ENCODE data around the gene KRTAP4-3. TPM values are rescaled to one million over a fixed set of nuclear protein-coding genes. Genes with fewer than 3 reads are reported as not detected.
"Not testable (repeated sequence)": the region's sequence is repeated elsewhere in the genome, so short reads cannot be mapped to it uniquely, and the experiment has no call there.

KRTAP4-3 gene
- total RNA-seq, 1 experiment from 2014 or later, result not detected

DNA sequence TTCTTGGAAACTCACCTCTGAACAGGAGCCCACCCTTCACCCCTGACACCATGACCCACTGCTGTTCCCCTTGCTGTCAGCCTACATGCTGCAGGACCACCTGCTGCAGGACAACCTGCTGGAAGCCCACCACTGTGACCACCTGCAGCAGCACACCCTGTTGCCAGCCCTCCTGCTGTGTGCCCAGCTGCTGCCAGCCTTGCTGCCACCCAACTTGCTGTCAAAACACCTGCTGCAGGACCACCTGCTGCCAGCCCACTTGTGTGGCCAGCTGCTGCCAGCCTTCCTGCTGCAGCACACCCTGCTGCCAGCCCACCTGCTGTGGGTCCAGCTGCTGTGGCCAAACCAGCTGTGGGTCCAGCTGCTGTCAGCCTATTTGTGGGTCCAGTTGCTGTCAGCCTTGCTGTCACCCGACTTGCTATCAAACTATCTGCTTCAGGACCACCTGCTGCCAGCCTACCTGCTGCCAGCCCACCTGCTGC is 21.9 kb upstream of the KRTAP4-3 start, which contains the start of gene KRTAP9-1:
Gene KRTAP9-1 (plus strand): TSS at position 51 of the 482 bp plus-strand sequence. CDS start 0 bp downstream, at position 51.
- intact Hi-C loops (cut with micrococcal nuclease; ENCODE audit: unreplicated experiment); POLR2A ChIA-PET; BruUV-seq (replicated peaks); in situ Hi-C loops (cut with HindIII; ENCODE audit: low pct_unique_long_range_greater_than_20kb, low sequenced_read_pairs); ATAC-seq; H3K27ac ChIP-seq (ENCODE audit: low read length); CTCF ChIA-PET; H3K27me3 ChIP-seq (ENCODE audit: control insufficient read depth, insufficient read depth, low read length); DNase-seq (ENCODE audit: low read depth, low spot score); H3K36me3 ChIP-seq (ENCODE audit: control insufficient read depth, insufficient read depth, low read length); H3K4me1 ChIP-seq (ENCODE audit: control insufficient read depth, insufficient read depth, low read length); H3K4me3 ChIP-seq (ENCODE audit: low read depth in 2 of 2, low read length in 2 of 2); H3K9me3 ChIP-seq (ENCODE audit: control insufficient read depth, insufficient read depth, low read depth, low read length): not testable (repeated sequence)

- ATAC-seq, result no peak
- H3K9me3 ChIP-seq (ENCODE audit: control insufficient read depth, insufficient read depth, low read depth, low read length), result no peaks in the 10 kb centered on the region
- CTCF ChIA-PET, result no interaction called here
- BruUV-seq (replicated peaks), result no TSS peak
- H3K27me3 ChIP-seq (ENCODE audit: control insufficient read depth, insufficient read depth, low read length), result peaks cover 6% of the 10 kb centered on the region
- in situ Hi-C loops (cut with HindIII; ENCODE audit: low pct_unique_long_range_greater_than_20kb, low sequenced_read_pairs) (no loop called here), intact Hi-C loops (cut with micrococcal nuclease; ENCODE audit: unreplicated experiment) (no loop called here)
- H3K27ac ChIP-seq (ENCODE audit: low read length), result no peak overlapping the region
- POLR2A ChIA-PET, result no interaction called here
- H3K4me3 ChIP-seq (ENCODE audit: low read depth in 2 of 2, low read length in 2 of 2), result no peak overlapping the region
- H3K36me3 ChIP-seq (ENCODE audit: control insufficient read depth, insufficient read depth, low read length), result no peaks in the 10 kb centered on the region
- TF ChIP-seq, protein P1, sequence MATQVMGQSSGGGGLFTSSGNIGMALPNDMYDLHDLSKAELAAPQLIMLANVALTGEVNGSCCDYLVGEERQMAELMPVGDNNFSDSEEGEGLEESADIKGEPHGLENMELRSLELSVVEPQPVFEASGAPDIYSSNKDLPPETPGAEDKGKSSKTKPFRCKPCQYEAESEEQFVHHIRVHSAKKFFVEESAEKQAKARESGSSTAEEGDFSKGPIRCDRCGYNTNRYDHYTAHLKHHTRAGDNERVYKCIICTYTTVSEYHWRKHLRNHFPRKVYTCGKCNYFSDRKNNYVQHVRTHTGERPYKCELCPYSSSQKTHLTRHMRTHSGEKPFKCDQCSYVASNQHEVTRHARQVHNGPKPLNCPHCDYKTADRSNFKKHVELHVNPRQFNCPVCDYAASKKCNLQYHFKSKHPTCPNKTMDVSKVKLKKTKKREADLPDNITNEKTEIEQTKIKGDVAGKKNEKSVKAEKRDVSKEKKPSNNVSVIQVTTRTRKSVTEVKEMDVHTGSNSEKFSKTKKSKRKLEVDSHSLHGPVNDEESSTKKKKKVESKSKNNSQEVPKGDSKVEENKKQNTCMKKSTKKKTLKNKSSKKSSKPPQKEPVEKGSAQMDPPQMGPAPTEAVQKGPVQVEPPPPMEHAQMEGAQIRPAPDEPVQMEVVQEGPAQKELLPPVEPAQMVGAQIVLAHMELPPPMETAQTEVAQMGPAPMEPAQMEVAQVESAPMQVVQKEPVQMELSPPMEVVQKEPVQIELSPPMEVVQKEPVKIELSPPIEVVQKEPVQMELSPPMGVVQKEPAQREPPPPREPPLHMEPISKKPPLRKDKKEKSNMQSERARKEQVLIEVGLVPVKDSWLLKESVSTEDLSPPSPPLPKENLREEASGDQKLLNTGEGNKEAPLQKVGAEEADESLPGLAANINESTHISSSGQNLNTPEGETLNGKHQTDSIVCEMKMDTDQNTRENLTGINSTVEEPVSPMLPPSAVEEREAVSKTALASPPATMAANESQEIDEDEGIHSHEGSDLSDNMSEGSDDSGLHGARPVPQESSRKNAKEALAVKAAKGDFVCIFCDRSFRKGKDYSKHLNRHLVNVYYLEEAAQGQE (IDR thresholded peaks at IDR 0.05; ENCODE audit: insufficient read depth in 1 of 2, low read depth in 2 of 2, low read length in 1 of 2), result 0 out of 4 replicates have a peak, but pooled peaks have one; percentile 39
- TF ChIP-seq, protein P2, sequence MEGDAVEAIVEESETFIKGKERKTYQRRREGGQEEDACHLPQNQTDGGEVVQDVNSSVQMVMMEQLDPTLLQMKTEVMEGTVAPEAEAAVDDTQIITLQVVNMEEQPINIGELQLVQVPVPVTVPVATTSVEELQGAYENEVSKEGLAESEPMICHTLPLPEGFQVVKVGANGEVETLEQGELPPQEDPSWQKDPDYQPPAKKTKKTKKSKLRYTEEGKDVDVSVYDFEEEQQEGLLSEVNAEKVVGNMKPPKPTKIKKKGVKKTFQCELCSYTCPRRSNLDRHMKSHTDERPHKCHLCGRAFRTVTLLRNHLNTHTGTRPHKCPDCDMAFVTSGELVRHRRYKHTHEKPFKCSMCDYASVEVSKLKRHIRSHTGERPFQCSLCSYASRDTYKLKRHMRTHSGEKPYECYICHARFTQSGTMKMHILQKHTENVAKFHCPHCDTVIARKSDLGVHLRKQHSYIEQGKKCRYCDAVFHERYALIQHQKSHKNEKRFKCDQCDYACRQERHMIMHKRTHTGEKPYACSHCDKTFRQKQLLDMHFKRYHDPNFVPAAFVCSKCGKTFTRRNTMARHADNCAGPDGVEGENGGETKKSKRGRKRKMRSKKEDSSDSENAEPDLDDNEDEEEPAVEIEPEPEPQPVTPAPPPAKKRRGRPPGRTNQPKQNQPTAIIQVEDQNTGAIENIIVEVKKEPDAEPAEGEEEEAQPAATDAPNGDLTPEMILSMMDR (IDR thresholded peaks at IDR 0.05), result no peak
- H3K4me1 ChIP-seq (ENCODE audit: control insufficient read depth, insufficient read depth, low read length), result no peaks in the 10 kb centered on the region
- no peak for DNase-seq (ENCODE audit: low read depth, low spot score)
Measured at GRCh38 chr17:41186872-41187271, 18.9 kb upstream of the KRTAP4-3 start.

DNA sequence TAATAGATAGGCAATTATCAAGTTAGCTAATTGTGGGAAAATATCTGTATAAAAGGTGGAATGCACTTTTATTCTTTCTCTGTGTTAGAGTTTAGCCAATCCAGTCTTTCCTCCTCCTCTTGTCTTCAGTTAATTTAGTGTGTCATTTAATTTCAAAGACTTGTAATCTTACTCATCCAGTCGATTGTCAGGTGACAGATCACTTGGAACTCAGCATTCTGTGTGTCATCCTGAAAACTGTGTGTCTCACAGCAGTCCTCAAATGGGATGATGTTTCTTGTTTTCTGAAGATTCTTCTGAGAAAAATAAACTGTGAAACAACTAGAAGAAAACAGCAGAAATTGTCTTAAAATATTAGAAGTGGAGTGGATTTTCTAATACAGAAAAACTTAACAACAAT is 17.0 kb upstream of the KRTAP4-3 start:
- TF ChIP-seq, protein P1 (IDR thresholded peaks at IDR 0.05; ENCODE audit: insufficient read depth in 1 of 2, low read depth in 2 of 2, low read length in 1 of 2), result no peak
- no peak for TF ChIP-seq SIN3A (IDR thresholded peaks at IDR 0.05; ENCODE audit: borderline replicate concordance, insufficient read depth, low read depth, low read length)
- TF ChIP-seq POLR2AphosphoS5 (IDR thresholded peaks at IDR 0.05; ENCODE audit: low read depth, low read length), result no peak
- no peak for TF ChIP-seq TCF7L2 (IDR thresholded peaks at IDR 0.05; ENCODE audit: low read depth, low read length)
- TF ChIP-seq, protein P2 (IDR thresholded peaks at IDR 0.05), result no peak
- Histone ChIP-seq H3K27ac (ENCODE audit: low read length) (no peak overlapping the region), H3K9me3 (ENCODE audit: control insufficient read depth, insufficient read depth, low read depth, low read length) (no peaks in the 10 kb centered on the region), H3K36me3 (ENCODE audit: control insufficient read depth, insufficient read depth, low read length) (no peaks in the 10 kb centered on the region), H3K4me1 (ENCODE audit: control insufficient read depth, insufficient read depth, low read length) (no peaks in the 10 kb centered on the region), H3K4me3 (ENCODE audit: low read depth in 2 of 2, low read length in 2 of 2) (no peak overlapping the region), H3K27me3 (ENCODE audit: control insufficient read depth, insufficient read depth, low read length) (peaks cover 6% of the 10 kb centered on the region; the same call in 1 of the 2 replicates)
- ChIA-PET CTCF (no interaction called here), POLR2A (no interaction called here)
- intact Hi-C loops (cut with micrococcal nuclease; ENCODE audit: unreplicated experiment), result no loop called here
- in situ Hi-C loops (cut with HindIII; ENCODE audit: low pct_unique_long_range_greater_than_20kb, low sequenced_read_pairs), result no loop called here
- ATAC-seq (no peak), DNase-seq (ENCODE audit: low read depth, low spot score) (no peak)
- BruUV-seq (replicated peaks), result no TSS peak
